Measurements from ENCODE around the gene ASB17. TPM values are rescaled to one million over a fixed set of nuclear protein-coding genes. Genes with fewer than 3 reads are reported as not detected.

The ASB17 gene
- polyA plus RNA-seq, 1 donor from 2014 or later: not detected

Other genes with a start within 250 kb of the ASB17 start
- 29.1 TPM for gene ACADM, start 207.7 kb downstream of the ASB17 start, polyA plus RNA-seq (ENCODE audit: insufficient read depth, low read depth, low replicate concordance)
- 28.5 TPM for gene RABGGTB, start 146.1 kb downstream of the ASB17 start, polyA plus RNA-seq (ENCODE audit: insufficient read depth, low read depth, low replicate concordance)
- gene MSH4, start 135.5 kb downstream of the ASB17 start, polyA plus RNA-seq (ENCODE audit: insufficient read depth, low read depth, low replicate concordance): not detected
- gene ST6GALNAC3, start 142.3 kb upstream of the ASB17 start, polyA plus RNA-seq (ENCODE audit: insufficient read depth, low read depth, low replicate concordance): 3.5 TPM

Measured in brain (organoid and tissue), 1 donor.